Motor neuron (in vitro differentiated cells): ENCODE data around the gene ITGA11. TPM values are rescaled to one million over a fixed set of nuclear protein-coding genes. Genes with fewer than 3 reads are reported as not detected.
"Not testable (repeated sequence)": the region's sequence is repeated elsewhere in the genome, so short reads cannot be mapped to it uniquely, and the experiment has no call there.

Experiments used
- ATAC-seq, 8 experiments: fragments of 200-7000 bp; cut with Tn5 transposase; replicated peaks in 6 of 8; 2 replicates each; pipeline ENCODE4 v1.8.0; 2021; ENCODE audit warnings: mild to moderate bottlenecking in 8 of 8, moderate library complexity in 8 of 8
- H3K27ac ChIP-seq, 2 donors: fragments of 250-450 bp; sonication (Bioruptor Pico); 2 replicates each; pipeline ENCODE4 v1.9.0; 2021; ENCODE audit warnings: antibody characterized with exemption in 2 of 2, mild to moderate bottlenecking in 2 of 2, moderate library complexity in 1 of 2
- H3K4me1 ChIP-seq, 2 donors: fragments of 250-450 bp; sonication (Bioruptor Pico); replicated peaks in 1 of 2; 2 replicates each; pipeline ENCODE4 v1.6.1; 2021; ENCODE audit warnings: antibody characterized with exemption in 2 of 2, mild to moderate bottlenecking in 2 of 2, moderate library complexity in 1 of 2
- H3K4me3 ChIP-seq, 5 donors: fragments of 250-450 bp; sonication (Bioruptor Pico); 2 replicates each; pipeline ENCODE4 v1.9.0; 2021; ENCODE audit warnings: antibody characterized with exemption in 5 of 5, mild to moderate bottlenecking in 5 of 5, moderate library complexity in 4 of 5
- WGBS, 10 experiments: fragments of 450-650 bp; shearing (Covaris generic); methylation state at CpG; one replicate each; pipeline ENCODE4 v1.0.0; 2022; 5-methylcytosine and 5-hydroxymethylcytosine counted together
- in situ Hi-C, 9 experiments: fragments of 400-800 bp; cut with MboI; loops; one replicate each; pipeline ENCODE4 v1.15.0; 2021; ENCODE audit warnings: low sequenced_read_pairs in 9 of 9, low pct_unique_long_range_greater_than_20kb in 2 of 9; ENCODE audit not compliant: unreplicated experiment in 9 of 9
- total RNA-seq, 8 experiments: library from RNA; unstranded; fragments of 300-600 nt; gene quantifications; 2 replicates each; pipeline versions ENCODE4 v1.2.3 to v1.2.4, GENCODE V29; 2022

ITGA11 gene
- total RNA-seq, 8 experiments from 2014 or later, result 0.27 to 35.0 (median 0.78) TPM

DNA sequence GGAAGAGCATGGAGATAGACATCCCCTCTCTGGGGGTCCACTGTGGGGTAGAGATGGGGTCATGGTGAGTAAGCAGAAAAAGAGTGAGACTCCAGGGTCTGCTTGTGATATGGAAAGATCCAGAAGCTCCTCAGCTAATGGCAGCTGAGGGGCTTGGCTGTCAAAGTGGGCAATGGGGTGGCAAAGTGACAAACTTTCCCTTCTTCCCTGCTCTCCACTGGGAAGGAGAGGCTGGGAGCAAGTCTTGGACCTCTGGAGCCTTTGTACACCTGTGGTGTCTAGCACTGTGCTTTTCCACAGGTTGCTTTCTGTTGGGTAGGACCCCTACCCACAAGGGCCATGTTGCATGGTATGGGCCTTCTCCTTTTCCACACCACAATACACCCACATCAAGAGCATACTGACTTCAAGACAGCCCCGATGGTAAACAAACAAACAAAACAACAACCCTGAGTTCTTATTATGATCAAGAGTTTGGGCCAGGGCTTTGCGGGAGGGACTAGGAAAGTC is 3.5 kb downstream of the ITGA11 start:
- no peak for ATAC-seq
- Histone ChIP-seq H3K4me1 (peaks cover 4 to 7% of the 10 kb centered on the region in 2 donors), H3K27ac (no peak overlapping the region), H3K4me3 (no peak overlapping the region)
- in situ Hi-C loops, result no loop called here
- 80 to 100% (median 90%) methylated on average over 1 to 2 of the region's 2 CpGs; no CpG with 5 or more reads in 4 of the 10 experiments for WGBS, 10 experiments

DNA sequence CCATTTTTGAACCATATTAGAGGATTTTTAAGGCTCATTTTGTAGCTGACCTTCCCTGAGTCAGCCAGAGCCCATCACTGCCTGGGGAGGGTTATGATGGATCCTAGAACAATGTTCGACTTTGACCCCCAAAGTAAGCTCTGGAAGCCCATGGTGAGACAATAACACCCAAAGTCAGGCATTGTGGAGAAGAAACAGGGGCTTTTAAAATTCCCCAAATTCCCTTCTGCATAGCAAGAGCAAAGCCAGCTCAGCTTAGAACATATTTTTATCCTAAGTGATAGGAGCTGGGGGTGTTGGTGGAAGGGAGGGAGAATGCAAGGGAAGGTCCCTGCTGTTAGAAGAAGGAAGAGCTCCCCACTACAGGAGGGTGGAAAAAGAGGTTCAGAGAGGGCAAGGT is 4.0 kb downstream of the ITGA11 start:
- in situ Hi-C loops, result no loop called here
- no peak for ATAC-seq
- 57 to 100% (median 71%) methylated on average over 1 of the region's 1 CpG; no CpG with 5 or more reads in 6 of the 10 experiments for WGBS, 10 experiments

DNA sequence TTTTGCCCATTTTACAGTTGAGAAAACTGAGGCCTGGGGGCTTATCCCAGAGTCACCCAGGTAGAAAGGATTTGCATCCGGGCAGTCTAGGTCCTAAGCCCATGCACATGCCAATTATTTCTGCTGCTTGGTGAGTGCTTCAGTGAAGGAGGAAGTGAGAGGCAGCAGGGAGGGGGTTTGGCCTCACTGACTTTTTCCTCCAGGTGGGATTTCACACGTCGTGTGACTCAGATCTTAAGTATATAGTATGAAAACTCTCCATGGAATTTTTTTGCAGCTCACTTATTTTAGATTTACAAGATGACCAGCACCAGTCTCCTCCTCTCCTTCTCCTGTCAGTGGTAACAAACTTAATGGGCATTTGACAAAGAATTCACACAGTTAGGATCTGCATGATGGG is 4.6 kb downstream of the ITGA11 start:
- in situ Hi-C loops, result no loop called here
- Histone ChIP-seq H3K4me1 (peaks cover 4 to 6% of the 10 kb centered on the region in 2 donors), H3K27ac (no peak overlapping the region), H3K4me3 (no peak overlapping the region)
- no peak for ATAC-seq
- 60 to 88% (median 79%) methylated on average over 1 to 3 of the region's 3 CpGs; no CpG with 5 or more reads in 4 of the 10 experiments for WGBS, 10 experiments

More for the DNA sequence above, 4.0 kb downstream of the ITGA11 start:
- no peak overlapping the region for H3K27ac ChIP-seq
- no peak overlapping the region for H3K4me3 ChIP-seq
- H3K4me1 ChIP-seq, result peaks cover 4 to 7% of the 10 kb centered on the region in 2 donors

DNA sequence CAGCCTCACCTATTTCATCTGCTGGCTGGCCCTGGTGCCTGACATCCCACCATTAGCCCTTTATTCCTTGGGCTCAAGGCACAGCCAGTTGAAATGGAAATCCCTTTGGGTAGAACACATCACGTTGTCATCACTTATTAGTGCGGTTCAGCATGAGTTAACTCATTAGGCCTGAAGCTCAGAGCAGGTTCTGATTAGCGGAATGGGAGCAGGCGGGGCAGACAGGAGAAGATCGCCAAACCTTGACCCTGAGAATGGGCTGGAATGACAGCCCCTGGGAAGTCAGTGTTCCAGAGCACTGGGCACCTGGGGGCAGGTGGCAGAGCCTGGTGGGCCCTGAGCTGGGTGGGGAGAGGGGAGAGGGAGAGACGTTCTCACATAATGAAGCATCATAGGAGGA is 5.8 kb downstream of the ITGA11 start:
- 0 to 100% (median 83%) methylated on average over 1 to 4 of the region's 6 CpGs; no CpG with 5 or more reads in 3 of the 10 experiments for WGBS, 10 experiments
- in situ Hi-C loops, result no loop called here
- ATAC-seq, result no peak
- H3K27ac ChIP-seq, result no peak overlapping the region
- H3K4me1 ChIP-seq, result peaks cover 10 to 12% of the 10 kb centered on the region in 2 donors
- no peak overlapping the region for H3K4me3 ChIP-seq

DNA sequence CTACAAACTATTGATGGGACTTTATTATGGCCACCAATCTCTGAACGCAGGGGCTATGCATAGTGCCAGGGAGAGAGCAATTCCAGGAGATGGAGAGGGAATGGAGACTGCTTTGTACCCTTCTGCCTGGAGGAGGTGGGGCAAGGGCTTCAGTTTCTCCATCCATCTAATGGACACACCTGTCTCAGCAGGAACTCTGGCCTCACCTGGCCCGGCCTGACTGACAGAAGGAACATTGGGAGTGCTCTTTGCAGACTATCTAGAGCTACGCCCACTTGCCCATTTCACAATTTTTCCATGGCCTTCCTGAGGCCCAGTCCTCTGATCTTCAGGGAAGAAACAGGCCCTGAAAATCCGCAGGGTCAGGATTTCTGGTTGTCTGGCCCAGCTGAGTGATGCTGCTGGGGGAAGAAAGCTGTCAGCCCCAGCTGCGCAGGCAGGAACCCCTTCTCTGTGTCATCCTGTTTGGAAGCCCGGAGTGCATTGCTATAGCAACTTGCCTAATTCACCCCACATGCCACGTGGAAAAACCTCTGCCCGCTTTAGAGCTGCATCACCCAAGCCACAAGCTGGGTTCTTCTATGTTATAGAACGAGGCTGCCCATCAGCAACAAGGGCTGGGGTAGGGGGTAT is 6.4 kb downstream of the ITGA11 start:
- in situ Hi-C loops, result no loop called here
- Histone ChIP-seq H3K4me3 (no peak overlapping the region), H3K4me1 (peaks cover 10 to 11% of the 10 kb centered on the region in 2 donors), H3K27ac (no peak overlapping the region)
- WGBS, 10 experiments, result 20 to 100% (median 88%) methylated on average over 1 to 4 of the region's 9 CpGs; no CpG with 5 or more reads in 4 of the 10 experiments
- ATAC-seq, result no peak

DNA sequence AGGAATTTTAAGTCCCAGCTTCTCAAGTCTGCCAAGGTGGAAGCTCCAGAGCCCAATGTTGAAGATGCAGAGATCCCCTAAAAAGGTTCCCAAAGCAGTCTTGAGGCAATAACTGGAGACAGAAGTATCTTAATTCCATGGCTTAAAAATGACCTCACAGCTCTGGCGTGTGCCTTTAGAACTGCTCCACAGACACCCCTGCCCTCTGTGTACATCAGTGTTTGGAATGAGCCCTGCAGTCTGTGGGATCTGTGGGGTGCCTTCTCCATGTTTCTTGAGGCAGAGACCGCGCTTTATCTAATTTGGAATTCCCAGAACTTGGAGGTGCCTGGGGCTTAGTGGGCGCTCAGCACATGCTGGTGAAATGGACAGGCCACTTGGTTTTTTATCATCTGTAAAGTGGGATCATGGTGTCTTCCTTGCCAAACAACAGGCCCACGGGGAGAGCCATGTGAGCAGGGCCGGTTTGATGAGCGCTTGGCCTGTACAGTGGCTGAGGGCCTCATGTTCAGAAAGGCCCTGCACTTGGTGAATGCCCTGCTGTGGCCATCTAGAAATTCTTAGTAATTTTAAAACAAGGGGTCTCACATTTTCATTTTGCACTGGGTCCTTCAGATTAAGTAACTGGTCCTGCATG is 7.1 kb downstream of the ITGA11 start:
- in situ Hi-C loops, result no loop called here
- WGBS, 10 experiments, result 76 to 95% (median 92%) methylated on average over 2 to 6 of the region's 7 CpGs; no CpG with 5 or more reads in 4 of the 10 experiments
- ATAC-seq, result no peak

DNA sequence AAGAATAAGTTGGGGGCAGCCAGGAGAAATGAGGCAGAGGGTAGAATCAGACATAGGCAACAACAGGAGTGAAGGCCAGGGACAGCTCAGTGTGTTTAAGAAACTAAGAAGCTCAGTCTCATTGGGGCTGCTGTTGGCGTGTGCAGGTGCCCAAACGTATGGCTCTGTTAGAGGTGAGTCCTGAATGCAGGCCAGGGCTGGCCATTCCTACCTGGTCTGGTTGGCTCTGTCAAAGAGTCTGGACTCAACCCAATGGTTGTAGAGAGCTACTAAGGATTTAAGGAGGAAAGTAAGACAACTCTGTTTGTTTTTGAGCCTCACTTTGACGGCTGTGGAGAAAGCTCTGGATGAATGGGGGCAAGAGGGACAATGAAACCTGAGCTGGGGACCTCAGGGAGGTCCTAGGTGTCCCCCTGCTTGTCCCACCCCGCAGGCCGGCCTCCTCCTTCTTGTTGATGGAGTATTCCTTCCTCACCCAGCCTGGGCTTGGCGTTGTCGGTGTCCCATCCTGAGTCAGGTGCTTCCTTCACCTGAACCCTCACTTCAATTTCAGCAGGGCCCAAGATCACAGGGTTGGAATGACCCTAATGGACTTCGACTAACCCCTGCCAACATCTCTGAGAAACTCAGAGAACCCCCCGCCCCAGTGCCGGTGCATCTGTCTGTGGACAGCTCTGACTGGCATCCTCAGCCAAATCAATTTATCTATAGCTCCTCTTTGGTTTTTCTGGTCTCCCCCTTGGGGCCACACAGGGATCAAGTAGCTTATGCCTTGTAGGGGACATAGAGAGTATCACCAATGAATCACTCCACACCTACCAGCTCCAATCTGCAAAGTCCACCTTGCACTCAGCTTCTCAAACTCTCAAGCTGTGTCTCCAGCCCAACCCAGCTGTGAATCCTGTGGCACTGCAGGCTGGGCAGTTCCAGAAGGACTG is 8.3 kb downstream of the ITGA11 start:
- H3K27ac ChIP-seq, result no peak overlapping the region
- no peak overlapping the region for H3K4me3 ChIP-seq
- WGBS, 10 experiments, result 68 to 100% (median 95%) methylated on average over 1 to 8 of the region's 10 CpGs; no CpG with 5 or more reads in 3 of the 10 experiments
- ATAC-seq, result no peak
- in situ Hi-C loops, result no loop called here
- peaks cover 20 to 30% of the 10 kb centered on the region in 2 donors for H3K4me1 ChIP-seq

More for the DNA sequence above, 7.1 kb downstream of the ITGA11 start:
- Histone ChIP-seq H3K27ac (no peak overlapping the region), H3K4me1 (peaks cover 15 to 18% of the 10 kb centered on the region in 2 donors), H3K4me3 (no peak overlapping the region)

DNA sequence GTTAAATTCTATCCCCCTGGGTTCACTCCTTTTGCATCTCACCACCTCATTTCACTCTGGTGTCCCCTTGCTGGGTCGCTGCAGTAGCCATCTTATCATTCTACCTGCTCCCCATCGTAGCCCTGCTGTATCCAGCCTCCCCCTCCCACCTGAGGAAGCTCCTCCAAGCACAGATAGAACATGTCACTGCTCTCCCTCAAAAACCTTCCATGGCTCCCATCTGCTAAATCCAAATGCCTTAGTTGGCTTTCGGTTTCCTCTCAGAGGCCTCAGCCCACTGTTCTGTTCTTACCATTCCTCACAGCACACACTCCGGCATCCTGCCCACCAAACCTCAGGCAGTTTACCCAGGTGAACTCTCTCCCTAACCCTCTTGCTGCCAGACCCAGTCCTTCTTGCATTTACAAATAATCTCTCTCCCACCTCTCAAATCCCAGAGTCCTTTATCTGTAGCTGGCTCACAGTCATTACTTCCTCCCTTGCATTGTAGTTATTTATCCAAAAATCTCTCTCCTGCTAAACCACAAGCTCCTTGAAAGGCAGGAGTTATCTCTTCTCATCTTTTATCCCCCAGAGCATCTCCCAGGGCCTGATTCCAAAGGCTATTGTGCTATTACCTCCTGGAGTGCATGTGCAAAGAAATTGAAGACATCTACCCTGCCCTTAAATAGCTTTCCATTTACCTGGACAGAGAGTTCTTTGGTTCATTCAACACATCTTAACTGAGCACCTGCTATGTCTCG is 9.4 kb downstream of the ITGA11 start:
- ATAC-seq, H3K4me3 ChIP-seq, H3K27ac ChIP-seq, in situ Hi-C loops: not testable (repeated sequence)
- peaks cover 29 to 40% of the 10 kb centered on the region in 2 donors for H3K4me1 ChIP-seq
- WGBS, 10 experiments, result 0 to 100% (median 20%) methylated on average over 1 to 3 of the region's 5 CpGs; no CpG with 5 or more reads in 6 of the 10 experiments

DNA sequence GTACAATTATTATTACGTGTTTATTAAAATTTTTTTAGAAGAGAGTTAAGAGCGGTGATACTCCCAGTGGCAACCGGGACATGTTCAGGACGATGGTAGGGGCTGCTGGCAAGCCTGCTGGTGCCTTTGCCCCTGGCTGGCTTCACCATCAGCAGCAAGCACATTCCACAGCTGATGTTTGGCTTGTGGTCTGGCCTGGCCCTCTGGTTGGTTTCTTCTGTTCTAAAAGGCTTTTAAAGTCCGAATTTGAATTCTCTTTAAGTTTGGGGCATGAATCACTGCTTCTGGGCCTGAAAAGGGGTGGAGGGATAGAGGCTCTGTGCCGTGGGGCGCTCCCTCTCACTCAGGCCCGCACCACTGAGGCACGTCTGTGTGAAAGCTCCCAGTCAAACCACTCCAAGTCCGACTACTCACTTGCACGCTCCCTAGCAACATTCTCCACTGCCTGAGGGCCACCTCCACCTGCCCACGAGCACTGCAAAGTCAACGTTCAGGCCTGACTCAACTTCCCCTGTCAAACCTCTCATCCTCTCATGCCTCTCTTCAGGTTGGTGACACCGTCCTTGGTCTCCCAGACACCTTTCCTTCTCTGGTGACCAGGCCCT is 10.1 kb downstream of the ITGA11 start:
- no peak overlapping the region for H3K27ac ChIP-seq
- H3K4me3 ChIP-seq, result no peak overlapping the region
- WGBS, 10 experiments, result 35 to 92% (median 75%) methylated on average over 1 to 7 of the region's 14 CpGs; no CpG with 5 or more reads in 2 of the 10 experiments
- in situ Hi-C loops, result no loop called here
- ATAC-seq, result no peak
- H3K4me1 ChIP-seq, result peaks cover 34 to 43% of the 10 kb centered on the region in 2 donors

DNA sequence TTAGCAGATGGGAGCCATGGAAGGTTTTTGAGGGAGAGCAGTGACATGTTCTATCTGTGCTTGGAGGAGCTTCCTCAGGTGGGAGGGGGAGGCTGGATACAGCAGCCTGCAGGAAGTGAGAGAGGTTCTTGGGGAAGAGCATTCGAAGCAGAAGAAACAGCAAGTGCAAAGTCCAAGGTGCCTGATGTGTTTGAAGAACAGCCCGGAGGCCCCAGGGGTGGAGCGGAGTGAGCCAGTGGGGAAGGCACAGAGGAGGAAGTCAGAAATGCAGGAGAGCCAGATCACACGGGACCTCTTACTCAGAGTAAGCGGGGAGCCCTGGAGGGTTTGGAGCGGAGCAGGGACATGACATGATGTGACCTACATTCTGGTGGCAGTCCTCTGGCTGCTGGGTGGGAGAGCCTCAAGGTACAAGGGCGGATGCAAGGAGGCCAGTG is 10.8 kb downstream of the ITGA11 start:
- Histone ChIP-seq H3K4me3 (no peak overlapping the region), H3K4me1 (peaks cover 34 to 43% of the 10 kb centered on the region in 2 donors), H3K27ac (no peak overlapping the region)
- 0 to 80% (median 43%) methylated on average over 1 to 4 of the region's 7 CpGs; no CpG with 5 or more reads in 6 of the 10 experiments for WGBS, 10 experiments
- peak in 6 of 8 experiments; percentile 7 to 55 (median 44) for ATAC-seq
- in situ Hi-C loops, result no loop called here

DNA sequence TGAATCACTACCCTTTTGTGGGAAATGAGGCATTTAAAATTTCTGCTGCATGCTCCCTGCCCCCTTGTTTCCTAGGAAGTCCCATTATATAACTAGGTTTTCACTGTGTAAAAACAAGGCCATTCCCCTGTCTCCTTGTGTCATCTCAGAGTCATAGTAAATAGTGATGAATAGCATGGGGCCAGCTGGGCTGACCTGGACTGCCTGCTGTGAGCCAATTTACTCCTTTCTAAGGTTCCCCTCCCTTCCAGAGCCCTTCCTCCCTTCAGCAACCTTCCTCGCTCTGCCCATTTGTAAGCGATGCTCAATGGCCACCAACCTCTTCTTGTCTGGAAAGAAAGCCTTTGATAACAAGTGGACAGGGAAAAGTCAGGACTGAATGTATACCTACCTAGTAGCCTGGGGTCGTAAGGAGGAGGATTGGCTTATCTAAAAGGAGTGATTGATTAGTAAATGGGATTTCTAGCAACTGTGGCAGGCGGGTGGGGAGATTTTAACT is 11.7 kb downstream of the ITGA11 start:
- peak in 5 of 8 experiments; percentile 68 to 82 (median 75) for ATAC-seq
- WGBS, 10 experiments, result 0 to 100% (median 53%) methylated on average over 1 to 4 of the region's 4 CpGs; no CpG with 5 or more reads in 2 of the 10 experiments

More for the DNA sequence above, 11.7 kb downstream of the ITGA11 start:
- in situ Hi-C loops, result no loop called here
- H3K4me1 ChIP-seq, result peaks cover 34 to 43% of the 10 kb centered on the region in 2 donors
- H3K4me3 ChIP-seq, result no peak overlapping the region
- no peak overlapping the region for H3K27ac ChIP-seq
